HG03280 (cell line): ENCODE data around the gene NOD1.

ENCODE experiments used
- ATAC-seq: cut with Tn5 transposase; IDR thresholded peaks from one replicate; pipeline ENCODE4 v1.9.1; 2021; ENCODE audit warnings: mild to moderate bottlenecking, moderate library complexity; ENCODE audit not compliant: unreplicated experiment

The NOD1 gene

DNA sequence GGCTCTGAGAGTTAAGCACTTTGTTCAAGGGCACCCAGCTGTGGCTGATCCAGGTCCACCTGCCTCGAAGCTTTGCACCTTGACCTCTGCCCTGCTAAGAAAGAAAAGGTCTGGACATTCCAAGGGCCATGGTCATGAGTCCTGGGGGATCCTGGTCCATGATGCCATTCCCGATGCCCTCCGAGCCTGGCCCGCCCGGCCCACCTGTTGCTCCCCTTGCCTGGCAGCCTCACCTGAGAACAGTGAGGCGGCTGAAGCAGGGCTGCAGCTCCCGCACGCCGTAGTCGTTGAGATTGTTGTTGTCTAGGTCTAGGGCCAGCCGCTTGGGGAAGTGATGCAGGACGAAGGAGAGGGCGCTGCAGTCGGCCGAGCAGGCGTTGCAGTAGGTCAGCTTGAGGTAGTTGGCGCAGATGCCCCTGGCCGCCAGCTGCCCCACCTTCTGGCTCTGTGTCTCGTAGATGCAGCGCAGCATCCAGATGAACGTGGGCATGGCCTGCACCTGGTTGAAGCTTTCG is 27.5 kb downstream of the NOD1 start:
- ATAC-seq, result no peak

- no peak for ATAC-seq
Measured at GRCh38 chr7:30450240-30450982, 28.2 kb downstream of the NOD1 start.

GRCh38 chr7:30448461-30449189 is 30.0 kb downstream of the NOD1 start:
- no peak for ATAC-seq

DNA sequence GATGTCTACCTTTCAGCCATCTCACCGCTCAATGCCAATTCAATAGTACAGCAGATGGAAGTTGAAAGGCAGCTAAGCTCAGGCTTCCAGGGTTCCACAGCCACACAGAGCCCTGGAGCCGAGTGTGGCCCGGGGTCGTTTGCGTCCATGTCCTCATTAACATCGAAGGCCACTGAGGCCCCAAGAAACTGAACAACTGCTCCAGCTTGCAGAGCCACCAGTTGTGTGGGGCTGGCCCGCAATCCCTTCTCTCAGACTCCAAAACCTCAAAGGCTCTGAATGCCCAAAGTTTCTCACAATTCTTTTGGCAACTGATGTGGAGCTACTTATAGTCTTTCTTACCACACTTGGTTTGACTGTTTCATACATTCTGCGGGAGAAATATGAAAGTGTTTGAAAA is 31.1 kb downstream of the NOD1 start:
- no peak for ATAC-seq

DNA sequence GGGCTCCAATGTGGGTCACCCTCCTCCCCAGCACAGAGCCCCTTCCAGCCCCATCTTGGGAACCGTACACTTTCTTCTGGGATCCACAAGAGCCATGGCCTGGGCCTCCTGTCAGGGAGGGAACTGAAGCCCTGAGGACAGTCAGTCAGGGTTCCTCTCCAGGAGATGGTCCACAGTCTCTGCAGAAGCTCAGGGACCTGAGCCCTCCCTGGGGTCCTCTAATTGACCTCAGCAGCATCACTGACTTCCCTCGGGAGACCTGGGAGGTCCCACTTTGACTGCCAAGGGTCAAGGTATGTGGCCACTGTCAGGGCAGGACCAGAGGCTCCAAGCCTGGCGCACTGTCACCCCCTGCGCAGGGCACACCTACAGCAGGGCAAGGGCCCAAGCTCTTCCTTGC is 32.3 kb downstream of the NOD1 start:
- no peak for ATAC-seq

GRCh38 chr7:30445770-30446169 is 32.8 kb downstream of the NOD1 start:
- ATAC-seq, result peak; percentile 100

DNA sequence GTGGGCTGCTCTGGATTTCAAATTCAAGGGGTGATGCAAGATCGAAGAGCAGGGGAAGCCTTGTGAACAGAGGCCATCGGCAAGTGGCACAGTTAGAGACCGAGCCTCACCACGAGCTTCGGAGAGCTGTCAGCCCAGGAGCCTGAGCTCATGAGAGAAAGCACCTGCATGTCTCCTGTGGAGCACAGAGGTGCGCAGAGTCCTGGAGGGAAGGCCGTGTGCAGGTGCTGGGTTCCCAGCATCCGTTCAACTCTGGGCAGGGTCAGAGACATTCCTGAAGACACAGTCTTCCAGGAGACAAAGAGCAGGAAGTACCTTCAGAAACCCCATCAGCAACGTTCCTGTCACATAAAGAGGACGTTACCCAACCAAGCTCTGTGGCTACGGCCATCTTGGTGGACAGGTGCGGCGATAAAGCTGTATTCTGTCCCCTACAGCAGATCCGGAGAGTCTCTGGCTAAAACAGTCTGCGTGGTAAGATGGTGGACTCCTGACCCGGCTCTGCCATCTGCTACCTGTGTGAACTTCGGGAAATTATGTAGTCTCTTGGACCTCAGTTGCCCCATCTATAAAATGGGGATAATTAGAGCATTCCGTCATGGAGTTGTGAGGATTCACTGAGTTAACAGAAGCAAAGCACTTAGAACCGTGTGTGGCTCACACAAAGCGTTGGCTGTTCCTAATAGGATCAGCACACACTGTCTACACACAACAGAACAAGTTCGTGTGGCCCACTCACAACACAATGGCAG is 40.6 kb downstream of the NOD1 start:
- no peak for ATAC-seq

DNA sequence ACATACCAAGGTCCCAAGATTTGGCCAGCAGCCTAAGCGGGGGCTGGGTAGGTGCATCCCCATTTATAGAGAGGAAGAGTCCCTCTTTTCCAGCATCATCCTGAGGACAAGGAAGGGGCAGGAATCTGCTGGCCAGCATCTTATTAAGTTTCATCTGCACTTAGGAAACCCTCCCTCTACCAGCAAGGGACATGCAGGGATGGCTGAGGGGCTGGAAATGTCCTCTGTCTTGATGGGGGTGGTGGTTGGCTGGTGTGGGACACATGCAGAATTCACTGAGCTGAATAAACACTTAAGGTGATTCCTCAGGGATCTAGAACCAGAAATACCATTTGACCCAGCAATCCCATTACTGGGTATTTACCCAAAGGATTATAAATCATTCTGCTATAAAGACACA is 42.1 kb downstream of the NOD1 start:
- no peak for ATAC-seq

GRCh38 chr7:30436046-30436445 is 42.5 kb downstream of the NOD1 start:
- no peak for ATAC-seq

GRCh38 chr7:30434140-30434799 is 44.3 kb downstream of the NOD1 start:
- ATAC-seq, result no peak

DNA sequence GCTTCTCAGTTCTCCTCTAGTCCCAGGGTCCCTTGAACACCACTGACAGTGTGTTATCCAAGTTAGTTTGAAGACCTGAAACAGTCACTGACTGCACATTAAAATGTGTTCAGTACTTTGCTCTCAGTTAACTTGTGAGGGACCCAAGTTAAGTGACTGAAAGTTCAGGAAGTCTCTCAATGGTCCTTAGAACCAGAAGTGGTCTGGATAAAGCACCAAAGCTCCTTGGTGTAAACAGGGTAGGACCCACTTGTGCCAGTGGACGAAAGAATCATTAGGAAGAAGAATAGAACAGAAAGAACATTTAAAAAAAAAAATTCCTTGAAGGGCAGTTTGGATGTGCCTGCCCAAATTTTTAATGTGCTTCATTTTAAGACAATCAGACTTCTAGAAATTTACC is 45.1 kb downstream of the NOD1 start:
- no peak for ATAC-seq

GRCh38 chr7:30433082-30433481 is 45.5 kb downstream of the NOD1 start:
- no peak for ATAC-seq

- no peak for ATAC-seq
Measured at GRCh38 chr7:30430777-30431176, 47.8 kb downstream of the NOD1 start.

- ATAC-seq, result no peak
Measured at GRCh38 chr7:30430276-30430675, 48.3 kb downstream of the NOD1 start.

DNA sequence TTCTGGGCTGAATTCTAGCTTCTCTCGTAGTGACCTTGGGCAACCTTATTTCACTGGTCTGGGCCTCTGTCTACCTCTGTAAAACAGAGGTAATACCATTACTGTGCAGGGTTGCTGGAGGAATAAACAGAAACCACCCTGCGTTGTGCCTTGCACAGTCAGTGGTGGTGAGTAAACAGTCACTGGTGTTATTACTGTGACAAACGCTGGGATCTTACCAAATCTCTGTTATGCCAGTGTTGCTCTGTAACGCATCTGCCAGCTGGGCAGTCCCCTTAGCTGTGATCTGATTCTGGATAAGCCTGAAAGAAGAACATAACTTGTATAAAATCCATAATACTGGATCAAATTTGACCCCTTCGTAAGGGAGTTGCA is 49.4 kb downstream of the NOD1 start:
- no peak for ATAC-seq

- ATAC-seq, result no peak
Measured at GRCh38 chr7:30428246-30429155, 50.1 kb downstream of the NOD1 start.

- ATAC-seq, result no peak
Measured at GRCh38 chr7:30427296-30428070, 51.1 kb downstream of the NOD1 start.

DNA sequence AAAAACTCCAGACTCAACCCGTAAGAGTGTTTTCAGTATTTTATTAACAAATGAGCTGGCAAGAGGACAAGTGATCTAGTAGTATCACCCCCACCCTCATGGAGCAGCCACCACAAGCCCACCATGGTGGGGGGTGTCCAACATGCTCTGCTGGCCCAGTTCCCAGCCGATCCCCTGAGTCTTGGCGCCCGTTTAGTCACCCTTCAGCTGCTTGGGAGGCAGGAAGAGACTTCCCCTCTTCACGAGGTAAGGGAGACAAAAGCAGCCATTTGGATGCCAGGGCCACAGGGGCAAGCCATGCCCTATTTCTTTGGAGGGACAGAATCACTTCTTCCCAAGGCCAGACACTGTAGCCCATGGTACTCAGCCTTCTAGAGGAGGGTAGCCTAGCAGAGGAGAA is 54.1 kb downstream of the NOD1 start:
- ATAC-seq, result no peak

GRCh38 chr7:30423788-30424505 is 54.6 kb downstream of the NOD1 start:
- ATAC-seq, result no peak
